Endothelial cell of umbilical vein (primary cell): ENCODE measurements around the gene USH1C. TPM values are rescaled to one million over a fixed set of nuclear protein-coding genes. Genes with fewer than 3 reads are reported as not detected.

ENCODE experiments used
- BruUV-seq: library from RNA; stranded (reverse); fragments of 400-500 nt; replicated peaks from 2 replicates; lab custom pipeline; 2021; lab: Mats Ljungman, UMichigan
- CTCF ChIA-PET: fragments of 300-600, 350-600 bp; sonication (Branson Sonifier 250); formaldehyde crosslinking; loops from one replicate; lab custom pipeline; 2021; ENCODE audit warnings: antibody characterized with exemption, inconsistent platforms; lab: Charles Lee
- POLR2A ChIA-PET: fragments of 300-600, 350-600 bp; sonication (Branson Sonifier 250); formaldehyde crosslinking; loops from one replicate; lab custom pipeline; 2021; ENCODE audit warnings: antibody characterized with exemption, inconsistent platforms; lab: Charles Lee
- DNase-seq: peaks from one replicate; pipeline ENCODE4 v3.0.0-alpha.2; 2011; ENCODE audit warnings: low read depth, low spot score
- FAIRE-seq: peaks from 2 replicates; lab custom pipeline; 2011; peaks lifted over from hg19 to GRCh38; lab: Jason Lieb, UNC
- H2AFZ ChIP-seq: 2 replicates; pipeline ENCODE4 v1.6.0; 2012; ENCODE audit warnings: low read depth, low read length, control low read depth, inconsistent platforms
- H3K27ac ChIP-seq: 2 replicates; pipeline ENCODE4 v1.5.1; 2011; ENCODE audit warnings: low read depth, mild to moderate bottlenecking, control low read depth, low read length, moderate library complexity; ENCODE audit not compliant: insufficient read depth
- H3K27me3 ChIP-seq, 2 experiments: 2 replicates each; pipeline versions ENCODE4 v1.6.0 to v1.6.1; 2011; ENCODE audit warnings: low read length in 2 of 2, mixed read lengths in 1 of 2; ENCODE audit not compliant: control insufficient read depth in 2 of 2, insufficient read depth in 2 of 2
- H3K36me3 ChIP-seq, 2 experiments: 2 replicates in 1 of 2; 3 replicates in 1 of 2; pipeline ENCODE4 v1.5.1; 2011; ENCODE audit warnings: low read length in 2 of 2, mild to moderate bottlenecking in 1 of 2, moderate library complexity in 1 of 2; ENCODE audit not compliant: control insufficient read depth in 2 of 2, insufficient read depth in 2 of 2; ENCODE audit errors: extremely low read depth in 1 of 2
- H3K4me1 ChIP-seq: 3 replicates; pipeline ENCODE4 v1.5.1; 2011; ENCODE audit warnings: mild to moderate bottlenecking, low read length; ENCODE audit not compliant: control insufficient read depth, insufficient read depth; ENCODE audit errors: extremely low read depth
- H3K4me2 ChIP-seq: 2 replicates; pipeline ENCODE4 v1.6.1; 2011; ENCODE audit warnings: low read length, control low read depth, mixed read lengths; ENCODE audit not compliant: insufficient read depth
- H3K4me3 ChIP-seq, 3 experiments: fragments of 200-600 bp in 1 of 3; sonication (generic), shearing (Covaris generic) in 1 of 3; replicated peaks in 1 of 3; 2 replicates each; pipeline ENCODE4 v1.5.1; 2011 to 2016; ENCODE audit warnings: control low read depth in 3 of 3, low read length in 3 of 3, mild to moderate bottlenecking in 2 of 3, inconsistent platforms in 1 of 3, low read depth in 1 of 3, moderate library complexity in 1 of 3; ENCODE audit not compliant: insufficient read depth in 1 of 3
- H3K79me2 ChIP-seq: 2 replicates; pipeline ENCODE4 v1.6.0; 2012; ENCODE audit warnings: low read length, inconsistent platforms; ENCODE audit not compliant: control insufficient read depth, insufficient read depth
- H3K9ac ChIP-seq: replicated peaks from 2 replicates; pipeline ENCODE3; 2011; ENCODE audit warnings: low read length, control low read depth; ENCODE audit not compliant: insufficient read depth; ENCODE audit errors: extremely low read depth
- H3K9me1 ChIP-seq: replicated peaks from 3 replicates; pipeline ENCODE4 v1.6.0; 2011; ENCODE audit warnings: mild to moderate bottlenecking, low read length; ENCODE audit not compliant: control insufficient read depth, insufficient read depth; ENCODE audit errors: extremely low read depth
- H3K9me3 ChIP-seq: replicated peaks from 2 replicates; pipeline ENCODE4 v1.5.1; 2012; ENCODE audit warnings: low read length, inconsistent platforms; ENCODE audit not compliant: control insufficient read depth, insufficient read depth
- H4K20me1 ChIP-seq: replicated peaks from 2 replicates; pipeline ENCODE3; 2011; ENCODE audit warnings: mild to moderate bottlenecking, low read length; ENCODE audit not compliant: control insufficient read depth, insufficient read depth; ENCODE audit errors: extremely low read depth
- CTCF ChIP-seq, 2 donors: IDR thresholded peaks; 1 replicate in 1 of 2; 2 replicates in 1 of 2; pipeline ENCODE4 v1.5.1; 2011; ENCODE audit warnings: low read length in 2 of 2, mild to moderate bottlenecking in 2 of 2, moderate library complexity in 2 of 2, control low read depth in 1 of 2, inconsistent platforms in 1 of 2, low read depth in 1 of 2; ENCODE audit not compliant: insufficient read depth in 1 of 2; ENCODE audit errors: extremely low read depth in 1 of 2
- EZH2 ChIP-seq: IDR thresholded peaks from 2 replicates; pipeline ENCODE4 v1.6.1; 2012; ENCODE audit warnings: borderline replicate concordance, low read depth, mild to moderate bottlenecking, moderate library complexity, low read length, inconsistent platforms; ENCODE audit not compliant: severe bottlenecking
- FOS ChIP-seq: IDR thresholded peaks from 2 replicates; pipeline ENCODE4 v1.6.1; 2011; ENCODE audit warnings: mild to moderate bottlenecking, low read length, moderate library complexity, borderline replicate concordance; ENCODE audit not compliant: insufficient read depth
- GATA2 ChIP-seq: IDR thresholded peaks from 2 replicates; pipeline ENCODE4 v1.7.0; 2011; ENCODE audit warnings: low read depth, mild to moderate bottlenecking, moderate library complexity, mixed read lengths, low read length; ENCODE audit not compliant: insufficient read length, insufficient read depth
- JUN ChIP-seq: IDR thresholded peaks from 2 replicates; pipeline ENCODE4 v1.6.1; 2011; ENCODE audit warnings: borderline replicate concordance, low read depth; ENCODE audit not compliant: insufficient read length, insufficient read depth
- MAX ChIP-seq: IDR thresholded peaks from 2 replicates; pipeline ENCODE4 v1.6.1; 2011; ENCODE audit not compliant: insufficient read depth, insufficient read length
- MYC ChIP-seq: IDR thresholded peaks from one replicate; pipeline ENCODE4 v1.6.1; 2011; ENCODE audit warnings: mild to moderate bottlenecking, low read depth, low read length
- POLR2A ChIP-seq: IDR thresholded peaks from 2 replicates; pipeline ENCODE4 v1.6.1; 2012; ENCODE audit warnings: low read depth, mild to moderate bottlenecking, control low read depth, low read length
- POLR2AphosphoS5 ChIP-seq: IDR thresholded peaks from 2 replicates; pipeline ENCODE4 v1.6.1; 2012; ENCODE audit warnings: low read depth, mild to moderate bottlenecking, control low read depth, low read length, moderate library complexity; ENCODE audit not compliant: insufficient read depth
- dilution Hi-C: fragments of 300-500 bp; cut with MboI; formaldehyde crosslinking; loops from one replicate; pipeline ENCODE4 v1.15.0; 2019; ENCODE audit warnings: low sequenced_read_pairs; ENCODE audit not compliant: extremely low pct_ligation_motif_present
- intact Hi-C: fragments of 100-400 bp; cut with micrococcal nuclease; formaldehyde crosslinking; loops from one replicate; pipeline ENCODE4 v1.10.0; 2022
- polyA plus RNA-seq, 4 experiments: library from polyadenylated mRNA; depleted of rRNA in 3 of 4; stranded (reverse) in 3 of 4; unstranded in 1 of 4; fragments of >200 nt; gene quantifications; 2 replicates each; pipeline versions ENCODE4 v1.2.1 to v1.2.3, GENCODE V29; 2011 to 2012; ENCODE audit warnings: missing spikeins in 1 of 4
- total RNA-seq: library from RNA; stranded (reverse); gene quantifications from 2 replicates; pipeline ENCODE4 v1.2.3, GENCODE V29; 2021

Gene USH1C
- total and polyA plus RNA-seq, 2 donors (not counting 3 experiments of a cell fraction or from before 2014, with no cell fraction given) = not detected

GRCh38 chr11:17571431-17572358, 27.5 kb upstream of the USH1C start:
- Histone ChIP-seq H3K27me3 (peaks cover 0 to 3% of the 10 kb centered on the region in 2 experiments), H3K4me1 (no peaks in the 10 kb centered on the region), H3K79me2 (no peaks in the 10 kb centered on the region), H3K9ac (no peak overlapping the region), H3K4me2 (no peak overlapping the region), H4K20me1 (no peaks in the 10 kb centered on the region), H2AFZ (no peak overlapping the region), H3K9me3 (no peaks in the 10 kb centered on the region), H3K27ac (no peak overlapping the region), H3K36me3 (no peaks in the 10 kb centered on the region), H3K9me1 (no peaks in the 10 kb centered on the region), H3K4me3 (no peak overlapping the region)
- ChIA-PET POLR2A (no interaction called here), CTCF (no interaction called here)
- TF ChIP-seq MAX (no peak), GATA2 (no peak), JUN (no peak), EZH2 (no peak), POLR2A (no peak), CTCF (IDR thresholded peaks at IDR 0.05; ENCODE audit: extremely low read depth in 1 of 2, insufficient read depth in 1 of 2, low read depth in 1 of 2, low read length in 2 of 2) (no peak), POLR2AphosphoS5 (no peak), MYC (no peak), FOS (no peak)
- FAIRE-seq = no peak
- BruUV-seq = no TSS peak
- intact Hi-C loops (no loop called here), dilution Hi-C loops (no loop called here)
- no peak for DNase-seq
